ENCODE measurements around the gene CENATAC. TPM values are rescaled to one million over a fixed set of nuclear protein-coding genes. Genes with fewer than 3 reads are reported as not detected.

CENATAC gene
- total and polyA plus RNA-seq, 2 donors (not counting 1 experiment from before 2014, with no cell fraction given): 50.1 to 122 TPM

GRCh38 chr11:119006656-119007055 lies 8.7 kb downstream of the CENATAC start:
- H3K4me2 ChIP-seq (replicated peaks; ENCODE audit: low read depth, low read length, poor library complexity, severe bottlenecking): no peak overlapping the region
- Mint-ChIP-seq H3K4me1 (peaks cover 3% of the 10 kb centered on the region), H3K27me3 (no peaks in the 10 kb centered on the region), H3K4me3 (no peak overlapping the region), H3K27ac (no peak overlapping the region), H3K9me3 (ENCODE audit: insufficient read depth) (no peaks in the 10 kb centered on the region)
- peaks cover 7% of the 10 kb centered on the region for H3K79me2 ChIP-seq (ENCODE audit: control insufficient read depth, insufficient read depth, low read length)
- CTCF ChIA-PET: interaction anchor here (0.7 kb wide), 1 partner anchor 481 kb away, joined by 3 read pairs; no protein-coding TSS in a partner anchor
- H3K9ac ChIP-seq (ENCODE audit: low read length): no peak overlapping the region
- WGBS (ENCODE audit: insufficient coverage): 100% methylated on average over 1 of the region's 4 CpGs
- no peak for ATAC-seq (ENCODE audit: low read depth)
- no peak overlapping the region for H3K27ac ChIP-seq (ENCODE audit: low read length in 2 of 2)
- POLR2A ChIA-PET: no interaction called here
- H3K27me3 ChIP-seq (replicated peaks in 1 of 4; ENCODE audit: control extremely low read depth in 1 of 4, control insufficient read depth in 3 of 4, insufficient read depth in 4 of 4, low read length in 3 of 4): no peaks in the 10 kb centered on the region
- H4K20me1 ChIP-seq (ENCODE audit: control insufficient read depth, insufficient read depth, low read length, poor library complexity, severe bottlenecking): no peaks in the 10 kb centered on the region
- intact Hi-C loops (cut with micrococcal nuclease): no loop called here
- no peaks in the 10 kb centered on the region for H3K4me1 ChIP-seq (ENCODE audit: control insufficient read depth in 2 of 2, insufficient read depth in 2 of 2, low read length in 2 of 2)
- no peaks in the 10 kb centered on the region for H3K9me3 ChIP-seq (ENCODE audit: control extremely low read depth in 1 of 3, control insufficient read depth in 2 of 3, insufficient read depth in 1 of 3, low read length in 2 of 3)
- no peak overlapping the region for H3K4me3 ChIP-seq (ENCODE audit: control extremely low read depth in 1 of 5, extremely low read depth in 1 of 5, insufficient read depth in 1 of 5, low read depth in 2 of 5, low read length in 4 of 5)
- no peak for DNase-seq
- no peak for TF ChIP-seq EZH2 (IDR thresholded peaks at IDR 0.05; ENCODE audit: borderline replicate concordance, insufficient read depth, low read depth, low read length, poor library complexity, severe bottlenecking)
- no peak for TF ChIP-seq CTCF (IDR thresholded peaks at IDR 0.05)
- H3K36me3 ChIP-seq (replicated peaks in 1 of 2; ENCODE audit: control extremely low read depth in 1 of 2, control insufficient read depth in 1 of 2, extremely low read depth in 1 of 2, insufficient read depth in 2 of 2, low read length in 1 of 2): peaks cover 0 to 53% of the 10 kb centered on the region in 2 experiments
- no peak overlapping the region for H2AFZ ChIP-seq (ENCODE audit: insufficient read depth, low read depth, low read length, poor library complexity, severe bottlenecking)

- no peak overlapping the region for H2AFZ ChIP-seq (ENCODE audit: insufficient read depth, low read depth, low read length, poor library complexity, severe bottlenecking)
- 96% methylated on average over 5 of the region's 6 CpGs for WGBS (ENCODE audit: insufficient coverage)
- no peak overlapping the region for H3K27ac Mint-ChIP-seq
- no peak overlapping the region for H3K4me3 ChIP-seq (ENCODE audit: control extremely low read depth in 1 of 5, extremely low read depth in 1 of 5, insufficient read depth in 1 of 5, low read depth in 2 of 5, low read length in 4 of 5)
- H3K36me3 ChIP-seq (replicated peaks in 1 of 2; ENCODE audit: control extremely low read depth in 1 of 2, control insufficient read depth in 1 of 2, extremely low read depth in 1 of 2, insufficient read depth in 2 of 2, low read length in 1 of 2): peaks cover 0 to 70% of the 10 kb centered on the region in 2 experiments
- H4K20me1 ChIP-seq (ENCODE audit: control insufficient read depth, insufficient read depth, low read length, poor library complexity, severe bottlenecking): peaks cover 6% of the 10 kb centered on the region
- no peak overlapping the region for H3K27ac ChIP-seq (ENCODE audit: low read length in 2 of 2)
- H3K9ac ChIP-seq (ENCODE audit: low read length): no peak overlapping the region
- no peaks in the 10 kb centered on the region for H3K9me3 ChIP-seq (ENCODE audit: control extremely low read depth in 1 of 3, control insufficient read depth in 2 of 3, insufficient read depth in 1 of 3, low read length in 2 of 3)
- peaks cover 9% of the 10 kb centered on the region for H3K79me2 ChIP-seq (ENCODE audit: control insufficient read depth, insufficient read depth, low read length)
- intact Hi-C loops (cut with micrococcal nuclease): no loop called here
- no peaks in the 10 kb centered on the region for H3K27me3 Mint-ChIP-seq
- ChIA-PET POLR2A (no interaction called here), CTCF (no interaction called here)
- H3K4me2 ChIP-seq (replicated peaks; ENCODE audit: low read depth, low read length, poor library complexity, severe bottlenecking): no peak overlapping the region
- H3K9me3 Mint-ChIP-seq (ENCODE audit: insufficient read depth): no peaks in the 10 kb centered on the region
- DNase-seq (no peak), ATAC-seq (ENCODE audit: low read depth) (no peak)
- H3K4me3 Mint-ChIP-seq: no peak overlapping the region
- peaks cover 6 to 9% of the 10 kb centered on the region in 2 donors for H3K4me1 ChIP-seq (ENCODE audit: control insufficient read depth in 2 of 2, insufficient read depth in 2 of 2, low read length in 2 of 2)
- H3K4me1 Mint-ChIP-seq: peaks cover 14% of the 10 kb centered on the region
- H3K27me3 ChIP-seq (replicated peaks in 1 of 4; ENCODE audit: control extremely low read depth in 1 of 4, control insufficient read depth in 3 of 4, insufficient read depth in 4 of 4, low read length in 3 of 4): no peaks in the 10 kb centered on the region
- TF ChIP-seq EZH2 (IDR thresholded peaks at IDR 0.05; ENCODE audit: borderline replicate concordance, insufficient read depth, low read depth, low read length, poor library complexity, severe bottlenecking): no peak
- no peak for TF ChIP-seq CTCF (IDR thresholded peaks at IDR 0.05)
Observed at GRCh38 chr11:119011476-119012053, 13.6 kb downstream of the CENATAC start.

Data from B cell (primary cell).